ENCODE measurements around the gene SYNJ2.
"Not testable (repeated sequence)": the region's sequence is repeated elsewhere in the genome, so short reads cannot be mapped to it uniquely, and the experiment has no call there.

Gene SYNJ2

GRCh38 chr6:157954150-157955117 lies 27.2 kb upstream of the SYNJ2 start:
- DNase-seq (ENCODE audit: low spot score): no peak

DNA sequence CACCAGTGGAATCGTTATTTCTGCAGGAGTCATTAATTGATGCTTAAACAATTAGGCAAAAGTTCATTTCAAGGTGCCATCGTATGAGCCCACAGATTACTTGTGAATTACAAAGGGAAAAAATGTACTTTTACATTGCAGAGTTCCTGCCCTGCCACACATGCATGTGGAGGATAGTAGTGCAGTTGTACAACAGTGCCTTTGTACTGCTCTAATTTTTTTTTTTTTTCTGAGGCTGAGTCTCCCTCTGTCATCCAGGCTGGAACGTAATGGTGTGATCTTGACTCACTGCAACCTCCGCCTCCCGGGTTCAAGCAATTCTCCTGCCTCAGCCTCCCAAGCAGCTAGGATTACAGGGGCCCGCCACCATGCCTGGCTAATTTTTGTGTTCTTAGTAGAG lies 26.0 kb upstream of the SYNJ2 start:
- DNase-seq (ENCODE audit: low spot score): no peak

DNA sequence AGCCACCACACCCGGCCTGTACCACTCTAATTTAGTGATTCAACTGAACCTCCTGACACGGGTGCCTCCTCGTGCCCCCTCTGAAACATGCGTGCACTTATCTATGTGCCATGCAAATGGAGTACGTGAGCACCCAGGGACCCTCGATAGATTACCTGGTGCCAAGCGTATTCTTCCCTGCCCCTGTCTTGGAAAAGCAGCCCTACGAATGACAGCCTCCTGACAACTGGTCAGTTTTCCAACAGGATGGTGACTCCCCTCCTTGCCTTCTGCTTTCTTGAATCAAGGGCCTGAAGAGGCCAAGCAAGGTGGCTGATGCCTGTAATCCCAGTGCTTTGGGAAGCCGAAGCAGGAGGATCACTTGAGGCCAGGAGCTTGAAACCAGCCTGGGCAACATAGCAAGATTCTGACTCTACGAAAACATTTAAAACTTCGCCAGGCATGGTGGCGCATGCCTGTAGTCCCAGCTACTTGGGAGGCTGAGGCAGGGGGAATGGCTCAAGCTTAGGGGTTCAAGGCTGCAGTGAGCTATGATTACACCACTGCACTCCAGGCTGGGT lies 25.4 kb upstream of the SYNJ2 start:
- DNase-seq (ENCODE audit: low spot score): no peak

GRCh38 chr6:157959451-157960227 lies 22.0 kb upstream of the SYNJ2 start:
- DNase-seq (ENCODE audit: low spot score): no peak

DNA sequence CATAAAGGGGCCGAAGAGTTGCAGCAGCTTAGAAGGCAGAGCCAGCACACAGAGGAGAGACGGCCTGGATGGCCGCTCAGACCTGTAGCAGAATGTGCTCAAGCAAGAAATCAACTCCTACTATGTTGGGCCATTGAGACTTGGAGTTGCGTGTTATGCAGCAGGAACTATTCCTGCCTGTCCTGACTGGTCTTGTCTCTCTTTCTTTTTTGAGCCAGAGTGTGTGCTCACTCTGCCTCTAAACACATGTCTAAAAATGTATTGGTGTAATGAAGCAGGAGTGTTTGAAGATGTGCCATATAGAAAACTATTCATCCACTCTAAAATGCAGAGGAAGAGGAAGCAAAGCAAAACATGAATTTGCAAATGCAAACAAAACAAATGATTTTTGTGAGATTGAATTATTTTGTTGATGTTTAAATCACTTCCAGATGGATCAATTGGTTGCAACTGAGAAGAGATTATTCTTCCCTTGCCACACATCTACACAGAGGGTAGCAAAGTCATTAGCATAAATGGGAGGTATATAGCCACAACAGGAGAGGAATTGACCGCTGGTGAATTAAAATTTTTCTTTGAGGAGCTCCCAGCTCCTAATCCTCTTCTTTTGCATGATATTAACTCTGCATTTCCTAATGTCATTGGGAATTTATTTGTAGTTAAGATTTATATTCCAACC lies 20.4 kb upstream of the SYNJ2 start:
- DNase-seq (ENCODE audit: low spot score): no peak

GRCh38 chr6:157961832-157962575 lies 19.7 kb upstream of the SYNJ2 start:
- no peak for DNase-seq (ENCODE audit: low spot score)

DNA sequence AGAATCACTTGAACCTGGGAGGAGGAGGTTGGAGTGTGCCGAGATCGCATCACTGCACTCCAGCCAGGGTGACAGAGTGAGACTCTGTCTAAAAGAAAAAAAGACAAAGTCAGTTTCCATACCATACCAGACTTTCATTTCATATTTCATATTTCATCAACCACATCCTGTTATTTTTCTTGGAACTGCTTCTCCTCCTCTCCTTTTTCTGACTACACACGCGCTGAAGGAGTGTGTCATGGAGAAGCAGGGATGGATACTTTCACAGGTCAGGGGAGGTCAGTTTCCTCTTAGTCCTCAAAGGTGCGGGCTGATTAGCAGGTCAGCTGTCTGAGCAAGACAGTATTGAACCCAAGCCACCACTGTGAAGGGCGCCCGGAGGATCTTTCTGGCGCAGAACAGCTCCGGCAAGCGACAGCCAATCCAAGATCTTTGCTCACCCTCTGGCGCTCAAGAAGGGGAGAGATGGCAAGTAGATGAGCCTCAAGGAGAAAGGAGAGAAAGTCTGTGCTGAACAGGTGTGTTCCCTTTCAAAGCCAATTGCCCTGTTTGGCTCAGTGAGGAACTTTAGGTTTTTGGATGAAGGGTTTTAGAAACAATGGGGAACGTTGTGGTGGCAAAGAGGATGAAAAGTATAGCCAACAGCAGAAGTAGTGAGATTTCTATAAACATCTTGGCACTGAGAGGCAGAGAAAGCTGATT lies 18.9 kb upstream of the SYNJ2 start:
- DNase-seq (ENCODE audit: low spot score): no peak

DNA sequence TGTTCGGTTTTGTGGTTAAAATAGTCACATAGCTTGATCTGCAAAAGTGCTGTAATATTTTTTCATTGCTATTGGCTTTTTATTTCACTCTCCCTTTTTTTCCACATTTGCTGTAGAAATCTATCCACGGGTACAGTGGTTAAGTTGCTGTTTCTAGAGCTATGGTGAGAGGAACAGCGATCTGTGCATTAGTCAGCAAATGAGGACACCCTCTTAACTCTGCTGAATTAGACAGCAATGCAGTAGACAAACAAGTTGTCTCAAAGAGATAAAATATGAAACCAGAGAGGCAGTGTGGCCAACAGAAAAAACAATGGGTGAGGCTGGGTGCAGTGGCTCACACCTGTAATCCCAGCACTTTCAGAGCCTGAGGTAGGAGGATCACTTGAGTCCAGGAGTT lies 17.6 kb upstream of the SYNJ2 start:
- no peak for DNase-seq (ENCODE audit: low spot score)

GRCh38 chr6:157965387-157965786 lies 16.3 kb upstream of the SYNJ2 start:
- no peak for DNase-seq (ENCODE audit: low spot score)

GRCh38 chr6:157966589-157966977 lies 15.1 kb upstream of the SYNJ2 start:
- no peak for DNase-seq (ENCODE audit: low spot score)

DNA sequence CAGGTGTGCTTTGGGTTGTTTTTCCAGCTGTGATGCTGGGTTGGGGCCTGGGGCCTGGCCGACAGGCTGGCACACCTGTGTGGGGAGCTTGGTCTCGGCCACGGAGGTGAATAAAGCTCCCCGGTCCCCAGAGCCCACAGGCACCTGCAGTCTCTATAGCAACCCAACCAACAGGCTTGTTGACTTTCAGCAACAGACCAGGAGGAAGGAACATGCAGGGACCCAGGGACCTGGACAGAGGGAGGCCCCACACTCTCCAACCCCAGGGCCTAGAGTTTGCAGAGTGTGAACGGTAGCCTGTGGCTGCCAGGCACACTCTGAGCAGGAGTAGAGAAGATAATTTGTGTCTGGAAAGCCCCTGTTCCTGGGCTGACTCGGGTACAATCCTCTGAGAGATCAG lies 14.6 kb upstream of the SYNJ2 start:
- DNase-seq (ENCODE audit: low spot score): no peak

DNA sequence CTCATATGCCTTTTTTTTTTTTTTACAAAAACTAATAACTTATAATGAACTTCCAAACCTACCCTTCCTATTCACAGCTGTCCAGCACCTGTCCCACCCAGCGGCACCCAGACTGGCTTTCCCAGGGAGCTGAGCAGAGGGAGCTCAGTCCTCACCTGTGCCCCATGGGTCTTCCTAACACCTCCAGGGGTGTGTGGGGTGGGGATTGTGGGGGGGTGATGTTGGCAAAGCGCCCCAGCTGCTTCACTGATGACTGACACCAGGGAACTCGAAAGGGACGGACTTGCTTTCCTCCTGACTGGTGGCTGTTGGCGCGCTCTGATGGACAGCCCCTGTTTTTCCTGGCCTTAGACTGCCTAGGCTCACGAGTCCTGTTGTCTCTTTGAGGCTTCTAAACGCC lies 14.2 kb upstream of the SYNJ2 start:
- DNase-seq (ENCODE audit: low spot score): no peak

GRCh38 chr6:157972177-157972576 lies 9.5 kb upstream of the SYNJ2 start:
- DNase-seq (ENCODE audit: low spot score): not testable (repeated sequence)

DNA sequence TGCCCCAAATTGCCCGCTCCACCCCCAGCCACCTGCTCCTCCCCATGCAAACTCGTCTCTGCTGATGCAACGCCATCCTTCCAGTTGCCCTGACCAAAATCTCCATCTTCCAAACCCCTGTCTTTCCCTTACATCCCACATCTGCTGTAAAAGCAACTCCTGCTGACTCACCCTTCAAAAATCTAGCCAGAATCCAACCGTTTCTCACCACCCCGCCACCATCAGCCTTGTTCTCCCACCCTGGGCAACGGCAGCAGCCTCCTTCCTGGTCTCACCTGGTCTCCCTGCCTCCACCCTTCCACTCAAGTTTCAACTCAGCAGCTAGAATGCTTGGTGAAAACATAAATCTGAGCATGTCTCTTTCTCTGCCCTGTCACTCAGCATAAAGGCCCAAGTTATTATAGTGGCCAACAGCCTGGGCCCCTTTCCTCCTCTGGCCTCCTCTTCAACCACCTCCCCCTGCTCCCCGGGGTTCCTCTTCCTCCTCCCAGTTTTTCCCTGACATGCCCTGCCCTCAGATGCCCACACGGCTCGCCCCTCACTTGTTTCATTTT lies 7.2 kb upstream of the SYNJ2 start:
- DNase-seq (ENCODE audit: low spot score): no peak

GRCh38 chr6:157974967-157975366 lies 6.7 kb upstream of the SYNJ2 start:
- no peak for DNase-seq (ENCODE audit: low spot score)

DNA sequence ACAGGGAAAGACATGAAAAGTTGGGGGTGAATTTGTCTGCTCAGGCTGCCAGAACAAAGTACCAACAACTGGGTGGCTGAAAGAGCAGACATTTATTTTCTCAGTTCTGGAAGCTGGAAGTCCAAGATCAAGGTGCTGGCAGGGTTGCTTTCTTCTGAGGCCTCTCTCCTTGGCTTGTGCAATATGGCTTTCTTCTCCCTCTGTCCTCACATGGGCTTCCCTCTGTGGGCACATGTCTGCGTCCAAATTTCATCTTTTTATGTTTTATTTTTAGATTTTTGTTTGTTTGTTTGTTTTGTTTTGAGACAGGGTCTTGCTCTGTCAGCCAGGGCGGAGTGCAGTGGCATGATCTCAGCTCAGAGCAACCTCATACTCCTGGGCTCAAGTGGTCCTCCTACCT lies 6.2 kb upstream of the SYNJ2 start:
- DNase-seq (ENCODE audit: low spot score): no peak

DNA sequence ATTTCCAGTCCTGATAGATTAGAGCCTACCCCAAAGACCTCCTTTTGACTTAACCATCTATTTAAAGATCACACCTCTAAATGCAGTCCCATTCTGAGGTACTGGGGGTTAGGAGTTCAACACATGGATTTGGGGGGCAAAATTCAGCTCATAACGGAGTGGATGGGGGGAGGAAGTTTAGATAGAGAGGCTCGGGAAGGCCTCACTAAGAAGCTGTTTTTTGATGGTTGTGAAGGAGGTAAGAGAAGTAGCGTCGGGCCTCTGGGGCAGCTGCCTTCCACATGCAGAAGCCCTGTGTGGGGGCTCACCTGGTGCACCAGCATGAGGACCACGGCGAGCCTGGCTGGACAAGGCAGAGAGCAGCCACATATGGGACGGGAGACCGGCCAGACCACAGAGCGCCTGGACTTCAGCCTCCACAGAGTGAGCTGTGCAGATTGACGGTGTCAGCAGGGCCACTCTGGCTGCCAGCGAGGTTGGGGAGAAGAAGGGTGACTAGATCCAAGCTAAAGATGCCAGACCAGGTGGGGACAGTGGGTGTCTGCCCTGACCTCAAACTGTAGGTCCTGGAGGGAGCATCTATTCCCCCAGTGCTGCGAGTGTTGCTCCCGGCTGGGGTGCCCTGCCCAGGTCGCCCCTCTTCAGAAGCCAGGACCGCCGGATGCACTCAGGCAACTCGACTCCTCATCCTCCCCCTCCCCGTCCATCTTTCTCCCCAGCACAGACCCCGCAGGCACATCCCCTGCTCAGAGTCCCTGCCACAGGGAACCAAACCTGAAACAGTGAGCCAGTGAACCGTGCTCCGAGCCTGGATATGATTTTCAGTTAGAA lies 5.1 kb upstream of the SYNJ2 start:
- DNase-seq (ENCODE audit: low spot score): no peak

DNA sequence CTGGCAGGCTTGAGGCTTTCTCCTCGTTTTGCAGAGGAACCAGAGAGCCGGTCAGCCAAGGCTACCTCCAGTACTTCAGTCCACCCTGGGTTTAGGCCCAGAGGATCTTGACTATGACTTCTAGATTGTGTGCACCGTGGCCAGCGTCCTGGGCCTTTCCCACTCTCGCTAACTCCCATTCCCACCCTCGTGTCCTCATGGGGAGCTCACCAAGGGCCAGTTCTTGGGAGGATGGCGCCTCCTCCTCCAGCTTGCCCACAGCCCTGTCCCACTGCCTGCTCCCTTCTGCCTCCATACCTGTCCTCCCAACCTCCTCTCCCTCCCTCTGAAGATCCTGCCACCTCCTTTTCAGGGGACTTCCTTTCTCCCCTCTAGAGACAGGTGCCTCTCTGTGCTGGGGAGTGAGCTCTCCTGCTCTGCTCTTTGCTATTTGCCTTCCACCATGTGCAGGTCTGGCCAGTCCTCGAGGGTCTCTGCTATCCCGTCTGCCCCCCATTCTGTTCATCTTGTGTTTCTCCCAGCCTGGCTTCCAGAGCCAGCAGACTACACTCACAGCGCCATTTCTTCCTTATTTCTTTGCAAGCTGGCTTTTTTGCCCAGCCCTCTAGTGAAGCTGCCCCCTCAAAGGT lies 4.4 kb upstream of the SYNJ2 start:
- DNase-seq (ENCODE audit: low spot score): no peak

Data from hematopoietic multipotent progenitor cell treated with erythropoietin and hydrocortisone succinate and interleukin-3 and kit ligand, for 17 days (in vitro differentiated cells).